T-helper 1 cell (primary cell): ENCODE data around the gene SYDE2.

Experiments
- DNase-seq, 5 donors: peaks; one replicate each; pipeline ENCODE4 v3.0.0-alpha.2; 2012 to 2020

SYDE2 gene

DNA sequence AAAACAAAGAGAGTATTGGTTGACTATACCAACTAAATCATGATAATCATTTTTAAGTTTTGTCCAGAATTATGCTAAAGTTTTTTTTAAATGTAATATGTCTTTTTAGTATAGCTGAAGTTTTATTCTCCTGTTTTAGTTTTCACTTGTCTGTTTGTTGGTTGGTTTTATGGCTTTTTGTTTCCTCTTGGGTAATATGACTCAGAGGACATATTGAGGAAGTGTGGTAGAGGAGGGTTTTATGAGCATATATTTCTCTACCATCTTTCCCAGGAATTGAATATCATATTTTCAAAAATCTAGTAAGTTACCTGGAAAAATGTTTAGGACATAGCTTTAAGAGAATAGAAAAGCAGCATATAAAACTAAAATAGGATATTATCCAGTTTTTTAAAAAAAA lies 84.0 kb downstream of the SYDE2 start:
- no peak for DNase-seq

DNA sequence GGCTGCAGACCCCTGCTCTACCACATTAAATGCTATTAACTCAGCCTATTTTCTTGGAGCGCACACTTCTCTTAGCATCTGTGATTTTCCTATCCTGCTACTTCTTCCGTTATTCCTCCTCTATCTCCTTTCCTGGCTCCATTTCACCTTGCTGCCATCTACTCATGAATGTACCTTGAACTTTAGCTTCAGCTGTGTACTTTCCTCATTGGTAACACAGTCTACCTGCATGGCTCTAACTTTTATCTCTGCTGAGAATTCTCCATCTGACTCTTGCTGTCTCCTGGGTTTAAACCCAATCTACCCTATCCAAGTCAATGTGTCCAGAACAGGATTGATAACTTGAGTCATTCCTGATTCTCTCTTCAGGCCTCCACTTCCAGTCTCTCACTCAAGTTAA lies 84.9 kb downstream of the SYDE2 start:
- DNase-seq = no peak

DNA sequence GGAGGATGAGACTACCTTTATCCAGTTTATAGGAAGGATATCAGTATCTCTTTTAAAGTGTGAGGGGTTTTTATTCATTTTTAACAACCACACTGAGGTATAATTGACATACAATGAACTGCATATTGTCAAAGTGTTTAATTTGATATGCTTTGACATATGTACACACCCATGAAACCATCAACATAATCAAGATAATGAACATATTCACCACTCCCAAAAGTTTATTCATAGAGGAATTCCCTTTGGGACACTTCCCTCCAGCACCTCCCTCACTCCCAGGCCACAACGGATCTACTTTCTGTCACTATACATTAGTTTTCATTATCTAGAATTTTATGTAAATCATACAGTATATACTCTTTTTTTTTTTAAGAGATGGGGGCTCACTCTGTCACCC lies 89.1 kb downstream of the SYDE2 start:
- no peak for DNase-seq

DNA sequence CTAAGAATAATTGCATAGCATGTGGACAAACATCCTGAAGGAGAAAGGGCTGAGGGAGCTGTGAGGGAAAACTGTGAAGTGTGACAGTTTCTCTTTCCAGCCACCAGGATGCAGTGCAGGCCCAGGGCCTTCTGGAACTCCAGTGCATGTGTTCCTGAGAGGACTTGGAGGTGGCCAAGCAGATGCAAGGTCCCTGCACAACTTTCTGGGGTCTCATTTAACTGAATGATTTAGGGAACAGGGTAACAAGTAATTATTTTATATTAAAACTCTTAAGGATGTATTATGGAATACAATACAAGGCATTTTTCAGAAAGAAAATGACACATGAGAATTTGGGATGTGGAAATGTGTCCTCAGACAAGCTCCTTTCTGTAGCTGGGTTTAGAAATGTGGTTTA lies 91.3 kb downstream of the SYDE2 start:
- peak in 4 of 5 donors; percentile 19 to 36 (median 26) for DNase-seq
